Endothelial cell of umbilical vein (primary cell): ENCODE results near the gene ANKH. TPM values are rescaled to one million over a fixed set of nuclear protein-coding genes. Genes with fewer than 3 reads are reported as not detected.

Experiments used
- BruUV-seq: library from RNA; stranded (reverse); fragments of 400-500 nt; replicated peaks from 2 replicates; lab custom pipeline; 2021; lab: Mats Ljungman, UMichigan
- CTCF ChIA-PET: fragments of 300-600, 350-600 bp; sonication (Branson Sonifier 250); formaldehyde crosslinking; loops from one replicate; lab custom pipeline; 2021; ENCODE audit warnings: antibody characterized with exemption, inconsistent platforms; lab: Charles Lee
- POLR2A ChIA-PET: fragments of 300-600, 350-600 bp; sonication (Branson Sonifier 250); formaldehyde crosslinking; loops from one replicate; lab custom pipeline; 2021; ENCODE audit warnings: antibody characterized with exemption, inconsistent platforms; lab: Charles Lee
- DNase-seq: peaks from one replicate; pipeline ENCODE4 v3.0.0-alpha.2; 2011; ENCODE audit warnings: low read depth, low spot score
- FAIRE-seq: peaks from 2 replicates; lab custom pipeline; 2011; peaks lifted over from hg19 to GRCh38; lab: Jason Lieb, UNC
- H2AFZ ChIP-seq: 2 replicates; pipeline ENCODE4 v1.6.0; 2012; ENCODE audit warnings: low read depth, low read length, control low read depth, inconsistent platforms
- H3K27ac ChIP-seq: 2 replicates; pipeline ENCODE4 v1.5.1; 2011; ENCODE audit warnings: low read depth, mild to moderate bottlenecking, control low read depth, low read length, moderate library complexity; ENCODE audit not compliant: insufficient read depth
- H3K27me3 ChIP-seq, 2 experiments: 2 replicates each; pipeline versions ENCODE4 v1.6.0 to v1.6.1; 2011; ENCODE audit warnings: low read length in 2 of 2, mixed read lengths in 1 of 2; ENCODE audit not compliant: control insufficient read depth in 2 of 2, insufficient read depth in 2 of 2
- H3K36me3 ChIP-seq, 2 experiments: 2 replicates in 1 of 2; 3 replicates in 1 of 2; pipeline ENCODE4 v1.5.1; 2011; ENCODE audit warnings: low read length in 2 of 2, mild to moderate bottlenecking in 1 of 2, moderate library complexity in 1 of 2; ENCODE audit not compliant: control insufficient read depth in 2 of 2, insufficient read depth in 2 of 2; ENCODE audit errors: extremely low read depth in 1 of 2
- H3K4me1 ChIP-seq: 3 replicates; pipeline ENCODE4 v1.5.1; 2011; ENCODE audit warnings: mild to moderate bottlenecking, low read length; ENCODE audit not compliant: control insufficient read depth, insufficient read depth; ENCODE audit errors: extremely low read depth
- H3K4me2 ChIP-seq: 2 replicates; pipeline ENCODE4 v1.6.1; 2011; ENCODE audit warnings: low read length, control low read depth, mixed read lengths; ENCODE audit not compliant: insufficient read depth
- H3K4me3 ChIP-seq, 3 experiments: fragments of 200-600 bp in 1 of 3; sonication (generic), shearing (Covaris generic) in 1 of 3; replicated peaks in 1 of 3; 2 replicates each; pipeline ENCODE4 v1.5.1; 2011 to 2016; ENCODE audit warnings: control low read depth in 3 of 3, low read length in 3 of 3, mild to moderate bottlenecking in 2 of 3, inconsistent platforms in 1 of 3, low read depth in 1 of 3, moderate library complexity in 1 of 3; ENCODE audit not compliant: insufficient read depth in 1 of 3
- H3K79me2 ChIP-seq: 2 replicates; pipeline ENCODE4 v1.6.0; 2012; ENCODE audit warnings: low read length, inconsistent platforms; ENCODE audit not compliant: control insufficient read depth, insufficient read depth
- H3K9ac ChIP-seq: replicated peaks from 2 replicates; pipeline ENCODE3; 2011; ENCODE audit warnings: low read length, control low read depth; ENCODE audit not compliant: insufficient read depth; ENCODE audit errors: extremely low read depth
- H3K9me1 ChIP-seq: replicated peaks from 3 replicates; pipeline ENCODE4 v1.6.0; 2011; ENCODE audit warnings: mild to moderate bottlenecking, low read length; ENCODE audit not compliant: control insufficient read depth, insufficient read depth; ENCODE audit errors: extremely low read depth
- H3K9me3 ChIP-seq: replicated peaks from 2 replicates; pipeline ENCODE4 v1.5.1; 2012; ENCODE audit warnings: low read length, inconsistent platforms; ENCODE audit not compliant: control insufficient read depth, insufficient read depth
- H4K20me1 ChIP-seq: replicated peaks from 2 replicates; pipeline ENCODE3; 2011; ENCODE audit warnings: mild to moderate bottlenecking, low read length; ENCODE audit not compliant: control insufficient read depth, insufficient read depth; ENCODE audit errors: extremely low read depth
- CTCF ChIP-seq, 2 donors: IDR thresholded peaks; 1 replicate in 1 of 2; 2 replicates in 1 of 2; pipeline ENCODE4 v1.5.1; 2011; ENCODE audit warnings: low read length in 2 of 2, mild to moderate bottlenecking in 2 of 2, moderate library complexity in 2 of 2, control low read depth in 1 of 2, inconsistent platforms in 1 of 2, low read depth in 1 of 2; ENCODE audit not compliant: insufficient read depth in 1 of 2; ENCODE audit errors: extremely low read depth in 1 of 2
- EZH2 ChIP-seq: IDR thresholded peaks from 2 replicates; pipeline ENCODE4 v1.6.1; 2012; ENCODE audit warnings: borderline replicate concordance, low read depth, mild to moderate bottlenecking, moderate library complexity, low read length, inconsistent platforms; ENCODE audit not compliant: severe bottlenecking
- FOS ChIP-seq: IDR thresholded peaks from 2 replicates; pipeline ENCODE4 v1.6.1; 2011; ENCODE audit warnings: mild to moderate bottlenecking, low read length, moderate library complexity, borderline replicate concordance; ENCODE audit not compliant: insufficient read depth
- GATA2 ChIP-seq: IDR thresholded peaks from 2 replicates; pipeline ENCODE4 v1.7.0; 2011; ENCODE audit warnings: low read depth, mild to moderate bottlenecking, moderate library complexity, mixed read lengths, low read length; ENCODE audit not compliant: insufficient read length, insufficient read depth
- JUN ChIP-seq: IDR thresholded peaks from 2 replicates; pipeline ENCODE4 v1.6.1; 2011; ENCODE audit warnings: borderline replicate concordance, low read depth; ENCODE audit not compliant: insufficient read length, insufficient read depth
- MYC ChIP-seq: IDR thresholded peaks from one replicate; pipeline ENCODE4 v1.6.1; 2011; ENCODE audit warnings: mild to moderate bottlenecking, low read depth, low read length
- POLR2A ChIP-seq: IDR thresholded peaks from 2 replicates; pipeline ENCODE4 v1.6.1; 2012; ENCODE audit warnings: low read depth, mild to moderate bottlenecking, control low read depth, low read length
- POLR2AphosphoS5 ChIP-seq: IDR thresholded peaks from 2 replicates; pipeline ENCODE4 v1.6.1; 2012; ENCODE audit warnings: low read depth, mild to moderate bottlenecking, control low read depth, low read length, moderate library complexity; ENCODE audit not compliant: insufficient read depth
- dilution Hi-C: fragments of 300-500 bp; cut with MboI; formaldehyde crosslinking; loops from one replicate; pipeline ENCODE4 v1.15.0; 2019; ENCODE audit warnings: low sequenced_read_pairs; ENCODE audit not compliant: extremely low pct_ligation_motif_present
- intact Hi-C: fragments of 100-400 bp; cut with micrococcal nuclease; formaldehyde crosslinking; loops from one replicate; pipeline ENCODE4 v1.10.0; 2022
- polyA plus RNA-seq, 4 experiments: library from polyadenylated mRNA; depleted of rRNA in 3 of 4; stranded (reverse) in 3 of 4; unstranded in 1 of 4; fragments of >200 nt; gene quantifications; 2 replicates each; pipeline versions ENCODE4 v1.2.1 to v1.2.3, GENCODE V29; 2011 to 2012; ENCODE audit warnings: missing spikeins in 1 of 4
- total RNA-seq: library from RNA; stranded (reverse); gene quantifications from 2 replicates; pipeline ENCODE4 v1.2.3, GENCODE V29; 2021
- TF ChIP-seq, protein P1 (sequence below): IDR thresholded peaks from 2 replicates; pipeline ENCODE4 v1.6.1; 2011; ENCODE audit not compliant: insufficient read depth, insufficient read length

Gene ANKH
- total and polyA plus RNA-seq, 2 donors (not counting 3 experiments of a cell fraction or from before 2014, with no cell fraction given), result 12.7 to 31.4 TPM

- CTCF ChIA-PET, result interaction anchor here (0.9 to 1.7 kb wide), 3 partner anchors 14 to 285 kb away, joined by 3 to 5 read pairs (median 3); no protein-coding TSS in a partner anchor
- Histone ChIP-seq H3K4me2 (no peak overlapping the region), H3K27ac (no peak overlapping the region), H3K27me3 (no peaks in the 10 kb centered on the region), H3K36me3 (peaks cover 0 to 5% of the 10 kb centered on the region in 2 experiments), H2AFZ (no peak overlapping the region), H4K20me1 (no peaks in the 10 kb centered on the region), H3K9me3 (no peaks in the 10 kb centered on the region), H3K9me1 (no peaks in the 10 kb centered on the region), H3K79me2 (no peaks in the 10 kb centered on the region), H3K4me1 (no peaks in the 10 kb centered on the region), H3K4me3 (no peak overlapping the region), H3K9ac (no peak overlapping the region)
- DNase-seq (no peak), FAIRE-seq (no peak)
- dilution Hi-C loops, result no loop called here
- no TSS peak for BruUV-seq
- TF ChIP-seq JUN (no peak), CTCF (IDR thresholded peaks at IDR 0.05; ENCODE audit: extremely low read depth in 1 of 2, insufficient read depth in 1 of 2, low read depth in 1 of 2, low read length in 2 of 2) (no peak), FOS (no peak), POLR2AphosphoS5 (no peak), MYC (no peak), GATA2 (no peak), POLR2A (no peak), EZH2 (no peak)
- TF ChIP-seq, protein P1, sequence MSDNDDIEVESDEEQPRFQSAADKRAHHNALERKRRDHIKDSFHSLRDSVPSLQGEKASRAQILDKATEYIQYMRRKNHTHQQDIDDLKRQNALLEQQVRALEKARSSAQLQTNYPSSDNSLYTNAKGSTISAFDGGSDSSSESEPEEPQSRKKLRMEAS, result no peak
- POLR2A ChIA-PET, result no interaction called here
- intact Hi-C loops, result no loop called here
These were observed 152.8 kb downstream of the ANKH start for GRCh38 chr5:14718778-14719177.
